SJCRH30 (cell line): ENCODE data around the gene SORCS2. TPM values are rescaled to one million over a fixed set of nuclear protein-coding genes. Genes with fewer than 3 reads are reported as not detected.

Source experiments
- DNase-seq, 2 experiments: peaks; one replicate each; pipeline ENCODE4 v3.0.0-alpha.2; 2015 to 2020
- H3K27ac ChIP-seq: fragments of 250-450 bp; sonication (Bioruptor Pico); 2 replicates; pipeline ENCODE4 v1.5.1; 2020; ENCODE audit warnings: mild to moderate bottlenecking, moderate library complexity
- H3K27me3 ChIP-seq: fragments of 250-450 bp; sonication (Bioruptor Pico); 2 replicates; pipeline ENCODE4 v1.5.1; 2020; ENCODE audit warnings: mild to moderate bottlenecking, moderate library complexity
- H3K36me3 ChIP-seq: fragments of 250-450 bp; sonication (Bioruptor Pico); 2 replicates; pipeline ENCODE4 v1.5.1; 2020; ENCODE audit warnings: mild to moderate bottlenecking, moderate library complexity
- H3K4me1 ChIP-seq: fragments of 250-450 bp; sonication (Bioruptor Pico); 2 replicates; pipeline ENCODE4 v1.5.1; 2020; ENCODE audit warnings: mild to moderate bottlenecking, moderate library complexity
- H3K4me3 ChIP-seq: fragments of 250-450 bp; sonication (Bioruptor Pico); 2 replicates; pipeline ENCODE4 v1.5.1; 2020; ENCODE audit warnings: mild to moderate bottlenecking, moderate library complexity
- H3K9me3 ChIP-seq: fragments of 250-450 bp; sonication (Bioruptor Pico); replicated peaks from 2 replicates; pipeline ENCODE4 v1.5.1; 2020; ENCODE audit warnings: mild to moderate bottlenecking, moderate library complexity
- total RNA-seq: library from RNA; depleted of rRNA; stranded (reverse); fragments of >200 nt; shearing (Covaris generic); gene quantifications from 2 replicates; pipeline ENCODE4 v1.2.3, GENCODE V29; 2014

The SORCS2 gene
- total RNA-seq, 1 experiment from 2014 or later: 1.4 TPM

DNA sequence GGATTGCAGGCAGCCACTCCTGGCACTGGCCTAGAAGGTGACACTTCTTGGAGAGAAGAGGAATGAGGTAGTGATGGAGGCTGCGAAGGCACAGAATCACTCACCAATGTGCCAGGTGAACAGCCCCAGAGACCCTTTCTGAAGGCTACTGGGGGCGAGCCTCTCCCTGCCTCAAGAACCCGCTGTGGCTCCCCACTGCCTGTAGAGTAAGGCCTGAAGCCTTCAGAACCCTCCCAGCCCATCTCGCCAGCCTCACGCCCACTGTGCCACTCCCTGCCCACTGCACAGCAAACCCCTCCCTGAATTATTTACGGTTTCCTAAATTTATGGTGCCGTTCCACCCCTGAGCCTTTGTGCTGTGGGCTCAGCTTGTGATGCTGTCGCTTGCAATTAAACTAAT is 24.2 kb upstream of the SORCS2 start:
- DNase-seq: no peak
- Histone ChIP-seq H3K27me3 (no peaks in the 10 kb centered on the region), H3K4me3 (no peak overlapping the region), H3K9me3 (no peaks in the 10 kb centered on the region), H3K36me3 (no peaks in the 10 kb centered on the region), H3K4me1 (no peaks in the 10 kb centered on the region; the same call in 1 of the 2 replicates), H3K27ac (no peak overlapping the region)

DNA sequence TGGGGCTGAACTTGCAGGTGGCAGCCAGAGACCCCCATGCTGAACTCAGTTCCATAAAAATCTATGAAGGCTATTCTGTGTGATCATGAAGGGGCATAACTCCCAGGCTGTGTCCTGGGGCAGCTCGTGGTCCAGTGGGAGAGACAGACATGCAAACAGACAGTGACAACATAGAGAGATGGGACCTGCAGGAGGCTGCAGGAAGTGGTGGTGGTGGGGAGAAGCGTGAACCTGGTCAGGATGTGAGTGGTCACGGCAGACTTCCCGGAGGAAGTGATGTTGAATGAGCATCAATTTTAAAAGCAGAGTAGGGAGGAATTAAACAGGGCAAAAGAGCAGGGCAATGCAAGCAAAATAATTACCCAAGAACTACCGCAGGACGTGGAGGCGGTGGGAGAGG is 23.2 kb upstream of the SORCS2 start:
- Histone ChIP-seq H3K9me3 (no peaks in the 10 kb centered on the region), H3K36me3 (no peaks in the 10 kb centered on the region), H3K4me3 (no peak overlapping the region), H3K27me3 (no peaks in the 10 kb centered on the region), H3K27ac (no peak overlapping the region), H3K4me1 (no peaks in the 10 kb centered on the region; the same call in 1 of the 2 replicates)
- no peak for DNase-seq

DNA sequence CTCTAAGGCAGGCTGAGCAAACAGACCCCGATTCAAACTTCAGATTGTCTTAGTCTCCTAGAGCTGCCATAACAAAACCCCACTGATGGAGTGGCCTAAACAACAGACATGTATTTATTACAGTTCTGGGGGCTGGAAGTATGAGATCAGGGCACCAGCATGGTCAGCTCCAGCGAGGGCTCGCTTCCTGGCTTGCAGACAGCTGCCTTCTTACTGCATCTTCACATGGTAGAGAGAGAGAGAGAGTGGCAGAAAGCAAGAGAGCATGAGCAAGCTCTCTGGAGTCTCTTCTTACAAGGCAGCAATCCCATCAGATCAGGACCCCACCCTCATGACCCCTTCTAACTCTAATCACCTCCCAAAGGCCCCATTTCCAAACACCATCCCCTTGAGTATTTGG is 22.3 kb upstream of the SORCS2 start:
- H3K27ac ChIP-seq: no peak overlapping the region
- H3K4me3 ChIP-seq: no peak overlapping the region
- DNase-seq: peak in 1 of 2 experiments; percentile 47
- H3K36me3 ChIP-seq: no peaks in the 10 kb centered on the region
- no peaks in the 10 kb centered on the region for H3K27me3 ChIP-seq
- no peaks in the 10 kb centered on the region; the same call in 1 of the 2 replicates for H3K4me1 ChIP-seq
- H3K9me3 ChIP-seq: no peaks in the 10 kb centered on the region

DNA sequence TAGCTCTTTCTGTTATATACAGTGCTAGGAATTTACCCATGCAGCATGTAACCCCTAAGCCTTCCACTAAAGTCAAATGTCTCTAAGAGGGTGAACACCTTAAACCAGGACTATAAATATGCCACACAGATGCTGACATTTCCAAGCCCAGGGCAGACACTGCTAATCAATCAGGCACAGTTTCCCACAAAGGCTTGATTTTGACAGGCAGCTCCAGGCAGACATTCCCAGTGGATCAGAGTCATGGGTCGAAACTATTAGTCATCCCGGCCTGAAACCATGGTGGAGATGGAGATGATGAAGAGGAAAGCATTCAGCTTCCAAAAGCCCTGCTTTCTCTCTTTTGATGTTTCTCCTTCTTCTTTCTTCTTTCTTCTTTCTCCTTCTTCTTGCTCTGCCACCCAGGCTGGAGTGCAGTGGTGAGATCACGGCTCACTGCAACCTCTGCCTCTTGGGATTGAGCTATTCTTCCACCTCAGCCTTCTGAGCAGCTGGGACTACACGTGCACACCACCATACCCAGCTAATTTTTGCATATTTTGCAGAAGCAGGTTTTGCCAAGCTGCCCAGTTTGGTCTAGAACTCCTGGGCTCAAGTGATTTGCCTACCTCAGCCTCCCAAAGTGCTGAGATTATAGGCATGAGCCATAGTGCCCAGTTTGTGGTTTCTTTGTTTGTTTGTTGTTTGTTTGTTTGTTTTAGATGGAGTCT is 21.0 kb upstream of the SORCS2 start:
- Histone ChIP-seq H3K4me1 (no peaks in the 10 kb centered on the region; the same call in 1 of the 2 replicates), H3K27me3 (no peaks in the 10 kb centered on the region), H3K9me3 (no peaks in the 10 kb centered on the region), H3K36me3 (no peaks in the 10 kb centered on the region), H3K4me3 (no peak overlapping the region), H3K27ac (no peak overlapping the region)
- no peak for DNase-seq

DNA sequence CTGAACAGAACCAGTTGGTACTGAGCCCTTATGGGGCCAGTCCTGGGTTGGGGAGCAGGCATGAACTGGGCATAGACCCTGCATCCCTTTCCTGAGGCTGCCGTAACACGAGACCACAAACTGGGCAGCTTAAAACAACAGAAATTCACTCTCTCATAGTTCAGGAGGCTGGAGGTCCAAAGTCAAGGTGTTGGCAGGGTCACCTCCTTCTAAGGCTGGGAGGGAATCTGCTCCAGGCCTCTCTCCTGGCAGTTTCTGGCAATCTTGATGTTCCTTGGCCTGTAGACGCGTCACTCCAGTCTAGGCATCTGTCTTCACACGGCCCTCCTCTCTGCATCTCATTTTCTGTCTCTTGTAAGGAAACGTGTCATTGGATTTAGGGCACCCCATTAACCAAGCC is 19.8 kb upstream of the SORCS2 start:
- Histone ChIP-seq H3K36me3 (no peaks in the 10 kb centered on the region), H3K4me3 (no peak overlapping the region), H3K9me3 (no peaks in the 10 kb centered on the region), H3K27ac (no peak overlapping the region), H3K27me3 (no peaks in the 10 kb centered on the region), H3K4me1 (no peaks in the 10 kb centered on the region)
- DNase-seq: no peak

DNA sequence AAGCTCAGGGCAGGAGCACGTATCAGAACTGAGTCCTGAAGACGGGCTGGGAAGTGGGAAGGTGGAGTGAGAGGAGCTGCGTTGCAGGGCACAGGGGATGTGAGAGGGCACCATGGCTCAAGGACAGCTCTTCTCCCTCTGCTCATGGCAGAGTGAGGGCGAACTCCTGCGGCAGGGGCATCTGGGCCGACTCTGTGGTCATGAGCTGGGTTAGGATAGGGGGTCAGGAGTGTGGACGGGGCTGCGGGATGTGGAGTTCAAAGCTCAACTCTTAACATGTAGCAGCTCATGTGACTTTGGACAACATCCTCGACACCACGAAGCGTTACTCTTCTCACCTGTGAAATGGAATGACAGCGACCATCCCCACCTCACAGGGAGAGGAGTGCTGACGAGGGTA is 19.4 kb upstream of the SORCS2 start:
- Histone ChIP-seq H3K4me3 (no peak overlapping the region), H3K4me1 (no peaks in the 10 kb centered on the region), H3K36me3 (no peaks in the 10 kb centered on the region), H3K27ac (no peak overlapping the region), H3K9me3 (no peaks in the 10 kb centered on the region), H3K27me3 (no peaks in the 10 kb centered on the region)
- no peak for DNase-seq

DNA sequence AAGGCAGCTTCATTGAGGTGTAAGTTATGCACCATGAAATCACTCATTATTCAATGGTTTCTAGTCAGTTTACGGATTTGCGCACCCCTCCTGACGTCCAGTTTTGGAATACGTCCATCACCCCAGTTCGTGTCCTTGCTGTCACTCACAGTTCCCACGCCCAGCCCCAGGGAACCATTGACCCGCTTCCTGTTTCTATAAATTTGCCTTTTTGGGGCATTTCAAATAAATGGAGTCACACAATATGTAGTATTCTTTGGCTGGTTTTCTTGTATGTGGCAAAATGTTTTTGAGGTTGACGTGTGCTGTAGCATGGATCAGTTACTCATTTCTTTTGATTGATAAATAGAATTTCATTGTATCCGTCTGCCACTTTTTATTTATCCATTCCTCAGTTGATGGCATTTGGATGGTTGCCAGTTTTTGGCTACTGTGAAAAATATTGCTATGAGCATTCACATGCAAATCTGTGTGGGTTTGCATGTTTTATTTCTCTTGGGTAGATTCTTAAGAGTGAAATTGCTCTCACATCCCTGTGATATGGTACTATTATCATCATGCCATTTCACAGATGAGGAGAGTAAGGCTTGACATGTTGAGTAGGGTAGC is 18.4 kb upstream of the SORCS2 start:
- no peaks in the 10 kb centered on the region for H3K4me1 ChIP-seq
- no peaks in the 10 kb centered on the region for H3K27me3 ChIP-seq
- H3K9me3 ChIP-seq: no peaks in the 10 kb centered on the region
- no peak overlapping the region for H3K4me3 ChIP-seq
- DNase-seq: no peak
- H3K36me3 ChIP-seq: no peaks in the 10 kb centered on the region
- H3K27ac ChIP-seq: no peak overlapping the region

DNA sequence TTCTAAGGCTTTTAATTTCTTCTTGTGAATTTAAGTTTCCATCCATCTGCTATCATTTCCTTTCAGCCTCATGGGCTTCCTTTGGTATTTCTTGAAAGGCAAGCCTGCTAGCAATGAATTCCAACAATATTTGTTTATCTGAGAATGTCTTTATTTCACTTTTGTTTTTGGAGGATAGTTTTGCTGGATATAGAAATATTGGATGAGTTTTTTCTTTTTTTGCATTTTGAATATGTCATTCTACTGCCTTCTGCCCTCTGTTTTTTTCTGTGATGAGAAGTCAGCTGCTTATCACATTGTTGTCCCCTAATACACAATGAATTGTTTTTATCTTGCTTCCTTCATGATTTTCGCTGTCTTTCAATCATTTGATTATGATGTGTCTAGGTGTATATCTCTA is 13.2 kb upstream of the SORCS2 start:
- DNase-seq: no peak
- Histone ChIP-seq H3K27me3 (no peaks in the 10 kb centered on the region), H3K36me3 (no peaks in the 10 kb centered on the region), H3K27ac (no peak overlapping the region), H3K4me3 (no peak overlapping the region), H3K9me3 (peaks cover 5% of the 10 kb centered on the region; the same call in 1 of the 2 replicates), H3K4me1 (no peaks in the 10 kb centered on the region)

DNA sequence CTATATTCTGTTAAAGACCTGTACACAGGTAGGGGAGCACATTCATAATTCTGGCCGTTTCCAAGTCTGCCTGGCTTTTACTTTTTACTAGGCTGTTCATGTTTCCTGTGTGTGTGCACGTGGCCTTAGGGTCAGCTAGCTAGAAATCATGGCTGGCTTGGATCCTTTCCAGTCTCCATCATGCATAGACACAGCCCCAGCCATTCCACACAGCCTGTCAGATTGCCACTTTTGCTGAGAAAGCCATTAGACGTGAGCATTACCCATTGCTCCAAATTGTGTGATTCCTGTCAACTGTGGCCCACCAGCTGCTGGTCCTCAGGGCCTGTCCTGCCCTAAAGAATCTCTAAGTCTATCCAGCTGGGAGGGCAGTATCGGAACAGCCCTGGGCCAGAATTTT is 11.4 kb upstream of the SORCS2 start:
- peaks cover 5% of the 10 kb centered on the region; the same call in 1 of the 2 replicates for H3K9me3 ChIP-seq
- no peaks in the 10 kb centered on the region for H3K27me3 ChIP-seq
- H3K27ac ChIP-seq: no peak overlapping the region
- no peaks in the 10 kb centered on the region for H3K36me3 ChIP-seq
- no peak for DNase-seq
- H3K4me1 ChIP-seq: no peaks in the 10 kb centered on the region
- no peak overlapping the region for H3K4me3 ChIP-seq

DNA sequence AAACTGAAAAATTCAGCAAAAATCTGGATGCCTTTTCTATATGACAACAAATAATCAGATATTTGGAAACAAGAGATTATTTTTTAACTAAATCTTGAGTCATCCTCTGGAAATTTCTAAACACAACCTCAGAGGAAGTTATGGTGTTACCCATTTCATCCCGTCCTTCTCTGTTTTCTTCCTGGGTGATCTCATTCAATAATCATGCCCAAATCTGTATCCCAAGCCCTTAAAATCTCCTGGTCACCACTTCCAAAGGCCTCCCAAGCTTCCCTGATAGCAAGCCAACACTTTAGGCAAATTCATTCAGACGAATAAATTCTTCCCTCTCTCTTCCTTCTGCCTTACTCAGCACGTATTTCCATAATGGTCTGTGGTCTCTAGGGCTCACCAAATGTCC is 9.7 kb upstream of the SORCS2 start:
- DNase-seq: no peak
- Histone ChIP-seq H3K27me3 (no peaks in the 10 kb centered on the region), H3K9me3 (peaks cover 5% of the 10 kb centered on the region; the same call in 1 of the 2 replicates), H3K4me1 (no peaks in the 10 kb centered on the region), H3K4me3 (no peak overlapping the region), H3K36me3 (no peaks in the 10 kb centered on the region), H3K27ac (no peak overlapping the region)

DNA sequence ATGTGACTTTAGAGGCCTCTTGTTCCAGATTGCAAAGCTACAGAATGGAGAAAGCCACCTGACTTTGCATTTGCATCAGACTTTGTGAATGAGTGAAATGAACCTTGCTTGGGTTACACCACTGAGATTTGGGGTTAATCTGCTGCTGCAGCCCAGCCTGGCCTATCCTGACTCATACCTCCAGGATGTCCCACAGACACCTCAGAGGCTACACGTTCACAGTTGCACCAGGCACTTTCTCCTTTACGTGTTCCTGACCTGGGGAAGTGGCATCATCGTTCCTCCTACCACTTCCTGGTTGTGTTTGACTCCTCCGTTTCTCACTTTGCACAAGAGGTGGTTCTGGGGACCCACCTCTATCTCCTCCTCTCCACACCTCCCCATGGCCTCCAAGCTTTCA is 9.2 kb upstream of the SORCS2 start:
- H3K4me3 ChIP-seq: no peak overlapping the region
- H3K36me3 ChIP-seq: no peaks in the 10 kb centered on the region
- H3K27me3 ChIP-seq: no peaks in the 10 kb centered on the region
- H3K9me3 ChIP-seq: peaks cover 5% of the 10 kb centered on the region; the same call in 1 of the 2 replicates
- no peak for DNase-seq
- no peak overlapping the region for H3K27ac ChIP-seq
- no peaks in the 10 kb centered on the region for H3K4me1 ChIP-seq

DNA sequence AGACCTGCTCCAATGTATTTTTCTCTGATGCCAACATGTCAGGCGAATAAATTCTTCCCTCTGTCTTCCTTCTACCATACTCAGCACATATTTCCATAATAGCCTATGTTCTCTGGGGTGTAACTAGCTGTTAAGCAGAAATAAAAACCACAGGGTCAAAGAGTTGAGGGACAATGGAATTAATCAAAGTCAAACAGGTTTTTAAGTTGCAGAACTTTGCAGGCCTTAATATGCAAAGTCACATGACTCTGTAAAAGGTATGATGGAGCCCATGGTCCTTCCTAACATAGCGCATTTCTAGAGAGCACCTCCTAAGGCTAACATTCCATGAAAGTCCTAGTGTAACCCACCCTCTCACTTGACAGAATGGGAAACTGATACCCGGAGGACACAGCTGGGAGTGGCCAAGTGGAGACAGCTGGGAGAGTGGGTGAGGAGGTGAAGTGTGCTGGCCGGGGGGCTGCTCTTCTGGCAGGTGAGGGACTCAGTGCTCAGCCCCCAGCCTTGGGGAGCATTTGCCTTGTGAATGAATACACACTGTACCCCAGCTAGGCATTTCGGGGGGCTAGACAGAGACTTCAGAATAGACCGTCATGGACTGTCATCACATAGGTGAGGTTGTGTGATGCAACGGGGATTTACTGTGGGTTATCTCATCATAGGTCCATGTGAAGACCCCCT is 8.4 kb upstream of the SORCS2 start:
- no peak overlapping the region for H3K27ac ChIP-seq
- DNase-seq: no peak
- no peak overlapping the region for H3K4me3 ChIP-seq
- H3K4me1 ChIP-seq: no peaks in the 10 kb centered on the region
- H3K27me3 ChIP-seq: peaks cover 6% of the 10 kb centered on the region; the same call in 1 of the 2 replicates
- H3K9me3 ChIP-seq: peaks cover 5% of the 10 kb centered on the region; the same call in 1 of the 2 replicates
- H3K36me3 ChIP-seq: no peaks in the 10 kb centered on the region

DNA sequence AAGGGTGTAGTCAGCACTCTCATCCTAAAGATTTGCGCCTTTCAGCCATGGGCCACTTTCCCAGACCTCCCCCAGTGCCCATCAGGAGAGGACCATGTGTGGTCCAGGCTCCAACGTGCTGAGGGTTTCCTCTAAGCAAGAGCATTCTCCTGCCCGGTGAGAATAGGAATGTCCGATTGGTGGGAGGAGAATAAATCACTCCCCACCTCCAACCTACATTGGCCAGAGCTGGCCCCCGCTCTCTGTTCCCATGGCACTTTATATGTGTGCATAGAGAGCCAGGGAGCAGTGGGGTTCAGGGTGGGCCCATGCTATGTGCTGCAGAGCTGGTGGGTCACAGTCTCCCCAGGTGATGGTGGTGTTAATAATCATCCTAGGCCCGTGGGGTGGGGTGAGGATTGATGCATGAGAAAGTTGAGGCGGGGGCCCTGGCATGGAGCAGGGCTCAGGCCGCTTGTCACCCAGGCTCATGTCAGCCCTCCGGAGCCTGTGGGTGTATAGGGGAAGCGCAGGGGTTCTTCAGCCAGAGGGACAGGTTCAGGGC is 6.8 kb upstream of the SORCS2 start:
- DNase-seq: peak in 1 of 2 experiments; percentile 39
- Histone ChIP-seq H3K4me1 (no peaks in the 10 kb centered on the region), H3K27me3 (peaks cover 6% of the 10 kb centered on the region; the same call in 1 of the 2 replicates), H3K27ac (no peak overlapping the region), H3K4me3 (no peak overlapping the region), H3K9me3 (no peaks in the 10 kb centered on the region), H3K36me3 (no peaks in the 10 kb centered on the region)

DNA sequence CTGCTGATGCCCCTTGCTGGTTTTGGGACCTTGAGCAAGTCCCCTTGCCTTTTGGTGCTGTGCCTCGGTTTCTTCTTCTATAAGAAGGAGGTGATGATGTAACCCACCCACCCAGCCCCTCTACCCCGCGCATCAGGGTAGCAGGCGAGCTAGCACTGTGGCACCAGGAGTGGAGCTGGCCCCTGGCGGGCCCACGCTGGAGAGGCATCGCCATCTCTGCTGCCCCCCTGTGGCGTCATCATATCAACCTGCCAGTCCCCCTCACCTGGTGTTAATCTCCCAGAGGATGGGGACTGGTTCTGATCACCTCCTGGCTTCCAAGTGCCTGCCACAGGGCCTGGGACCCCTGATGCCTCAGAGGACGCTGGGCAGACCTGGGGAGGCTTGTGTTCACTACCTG is 6.3 kb upstream of the SORCS2 start:
- Histone ChIP-seq H3K4me1 (no peaks in the 10 kb centered on the region), H3K27me3 (peaks cover 6% of the 10 kb centered on the region; the same call in 1 of the 2 replicates), H3K36me3 (no peaks in the 10 kb centered on the region), H3K9me3 (no peaks in the 10 kb centered on the region), H3K27ac (no peak overlapping the region), H3K4me3 (no peak overlapping the region)
- DNase-seq: peak in 1 of 2 experiments; percentile 62
